Mammary epithelial cell (primary cell): ENCODE measurements around the gene CLPTM1.

Source experiments
- EZH2 ChIP-seq: IDR thresholded peaks from 2 replicates; pipeline ENCODE4 v1.6.1; 2012; ENCODE audit warnings: low read length, inconsistent platforms, borderline replicate concordance
- TF ChIP-seq, protein P1 (sequence below), 2 donors: IDR thresholded peaks in 1 of 2; conservative IDR thresholded peaks in 1 of 2; 2 replicates each; pipeline ENCODE4 v1.5.1; 2011 to 2012; ENCODE audit warnings: inconsistent platforms in 2 of 2, low read length in 2 of 2, mild to moderate bottlenecking in 2 of 2, control low read depth in 1 of 2, low read depth in 1 of 2; ENCODE audit not compliant: insufficient read depth in 1 of 2; ENCODE audit errors: extremely low read depth in 1 of 2

DNA sequence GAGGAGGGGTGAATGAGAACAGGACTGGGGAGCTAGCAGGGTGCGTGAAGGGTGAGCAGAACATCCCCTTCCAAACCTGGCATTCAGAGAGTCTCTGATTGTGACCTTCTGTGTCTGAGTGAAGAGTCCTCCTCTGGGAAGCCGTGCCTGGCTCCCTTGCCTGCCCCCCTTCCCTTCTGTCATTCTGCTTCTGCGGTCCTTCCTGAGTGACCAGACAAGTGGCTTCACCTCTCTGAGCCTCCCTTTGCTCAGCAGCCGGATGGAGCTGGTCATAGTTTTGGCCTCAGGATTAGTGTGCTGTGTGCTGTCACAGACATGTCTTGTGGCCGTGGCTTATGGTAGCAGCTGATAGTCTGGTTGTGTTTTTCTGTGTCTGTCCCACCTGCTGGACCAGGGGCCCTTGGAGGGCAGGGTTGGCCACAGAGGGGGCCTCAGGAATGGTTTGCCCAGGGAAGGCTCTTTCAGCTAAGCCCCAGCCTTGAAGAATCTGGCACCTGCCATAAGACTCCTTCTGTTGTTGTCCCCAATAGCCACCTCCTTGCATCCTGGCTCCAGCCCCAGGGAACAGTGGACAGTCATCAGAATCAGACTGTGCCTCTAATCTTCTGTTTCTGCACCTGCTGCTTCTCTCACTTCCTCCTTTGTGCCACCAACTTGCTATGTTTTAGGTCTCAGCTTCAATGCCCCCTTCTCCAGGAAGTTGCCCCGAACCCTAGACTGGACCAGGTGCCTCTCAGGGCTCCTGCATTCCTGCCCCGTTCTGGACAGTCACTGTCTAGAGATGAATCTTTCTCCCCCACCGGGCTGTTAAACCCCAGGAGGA, 5.9 kb downstream of the CLPTM1 start:
- TF ChIP-seq, protein P1, sequence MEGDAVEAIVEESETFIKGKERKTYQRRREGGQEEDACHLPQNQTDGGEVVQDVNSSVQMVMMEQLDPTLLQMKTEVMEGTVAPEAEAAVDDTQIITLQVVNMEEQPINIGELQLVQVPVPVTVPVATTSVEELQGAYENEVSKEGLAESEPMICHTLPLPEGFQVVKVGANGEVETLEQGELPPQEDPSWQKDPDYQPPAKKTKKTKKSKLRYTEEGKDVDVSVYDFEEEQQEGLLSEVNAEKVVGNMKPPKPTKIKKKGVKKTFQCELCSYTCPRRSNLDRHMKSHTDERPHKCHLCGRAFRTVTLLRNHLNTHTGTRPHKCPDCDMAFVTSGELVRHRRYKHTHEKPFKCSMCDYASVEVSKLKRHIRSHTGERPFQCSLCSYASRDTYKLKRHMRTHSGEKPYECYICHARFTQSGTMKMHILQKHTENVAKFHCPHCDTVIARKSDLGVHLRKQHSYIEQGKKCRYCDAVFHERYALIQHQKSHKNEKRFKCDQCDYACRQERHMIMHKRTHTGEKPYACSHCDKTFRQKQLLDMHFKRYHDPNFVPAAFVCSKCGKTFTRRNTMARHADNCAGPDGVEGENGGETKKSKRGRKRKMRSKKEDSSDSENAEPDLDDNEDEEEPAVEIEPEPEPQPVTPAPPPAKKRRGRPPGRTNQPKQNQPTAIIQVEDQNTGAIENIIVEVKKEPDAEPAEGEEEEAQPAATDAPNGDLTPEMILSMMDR (conservative IDR thresholded peaks at IDR 0.05 in 1 of 2, IDR thresholded peaks at IDR 0.05 in 1 of 2; ENCODE audit: extremely low read depth in 1 of 2, insufficient read depth in 1 of 2, low read depth in 1 of 2, low read length in 2 of 2): no peak
- TF ChIP-seq EZH2: no peak
